Upper lobe of left lung (tissue), 6 donors: Measurements from ENCODE around the gene EVI5L. TPM values are rescaled to one million over a fixed set of nuclear protein-coding genes. Genes with fewer than 3 reads are reported as not detected.
A peak's percentile ranks its signal among the peaks of the same experiment; 100 is the strongest.
"Not testable (repeated sequence)": the region's sequence is repeated elsewhere in the genome, so short reads cannot be mapped to it uniquely, and the experiment has no call there.

Experiments
- ATAC-seq, 2 donors: fragments of 200-7000 bp; cut with Tn5 transposase; one replicate each; pipeline ENCODE4 v1.9.1; 2022; ENCODE audit warnings: mild to moderate bottlenecking in 2 of 2, moderate library complexity in 2 of 2; ENCODE audit not compliant: low FRiP score in 2 of 2
- DNase-seq, 2 donors: peaks; one replicate each; pipeline ENCODE4 v3.0.0-alpha.2; 2019 to 2020
- H3K27ac ChIP-seq, 4 donors: fragments of 200-600 bp; sonication (generic); one replicate each; pipeline ENCODE4 v1.5.1; 2016 to 2019
- H3K27me3 ChIP-seq, 4 donors: fragments of 200-600 bp; sonication (generic); one replicate each; pipeline ENCODE4 v1.5.1; 2017 to 2019
- H3K36me3 ChIP-seq, 4 donors: fragments of 200-600 bp; sonication (generic); one replicate each; pipeline ENCODE4 v1.5.1; 2016 to 2019
- H3K4me1 ChIP-seq, 4 donors: fragments of 200-600 bp; sonication (generic); one replicate each; pipeline ENCODE4 v1.5.1; 2018 to 2019
- H3K4me3 ChIP-seq, 4 donors: fragments of 200-600 bp; sonication (generic); one replicate each; pipeline ENCODE4 v1.5.1; 2017 to 2019; ENCODE audit warnings: mild to moderate bottlenecking in 2 of 4, moderate library complexity in 1 of 4
- H3K9me3 ChIP-seq, 4 donors: fragments of 200-600 bp; sonication (generic); one replicate each; pipeline ENCODE4 v1.5.1; 2018 to 2019
- CTCF ChIP-seq, 6 experiments: fragments of 450-650 bp in 4 of 6; fragments of 200-600 bp in 2 of 6; sonication (generic) in 2 of 6; IDR thresholded peaks; one replicate each; pipeline ENCODE4 v1.5.1; 2016 to 2019; ENCODE audit warnings: antibody characterized with exemption in 6 of 6
- EP300 ChIP-seq, 4 donors: sonication (generic); formaldehyde crosslinking; IDR thresholded peaks; one replicate each; pipeline ENCODE4 v1.5.1; 2017; ENCODE audit warnings: antibody characterized with exemption in 4 of 4, control low read depth in 2 of 4
- POLR2A ChIP-seq, 4 donors: fragments of 450-650 bp; IDR thresholded peaks; one replicate each; pipeline ENCODE4 v1.5.1; 2016 to 2017; ENCODE audit warnings: antibody characterized with exemption in 4 of 4, mild to moderate bottlenecking in 2 of 4
- POLR2AphosphoS5 ChIP-seq, 2 donors: sonication (generic); formaldehyde crosslinking; IDR thresholded peaks; one replicate each; pipeline ENCODE4 v1.5.1; 2017; ENCODE audit warnings: antibody characterized with exemption in 2 of 2
- WGBS, 2 donors: methylation state at CpG; one replicate each; pipeline ENCODE4 v1.1.5; 2017 to 2018; 5-methylcytosine and 5-hydroxymethylcytosine counted together
- total RNA-seq, 6 donors: library from RNA; depleted of rRNA in 4 of 6; stranded (reverse); fragments of >200 nt in 4 of 6; gene quantifications; one replicate each; pipeline versions ENCODE4 v1.1.0 to v1.2.1, GENCODE V29; 2016 to 2021
- donor health status: DM: no; HTN: no; CAD: no; lungs with moderate emphysema.
- donor health status: DM: no; HTN: yes; CAD: no; lungs with severe emphysema.

EVI5L gene
- total RNA-seq, 6 donors from 2014 or later: 12.0 to 24.1 (median 15.6) TPM

GRCh38 chr19:7887408-7888144 is 57.6 kb downstream of the EVI5L start:
- no peak for TF ChIP-seq POLR2A (IDR thresholded peaks at IDR 0.05)
- no peak for TF ChIP-seq POLR2AphosphoS5 (IDR thresholded peaks at IDR 0.05)
- TF ChIP-seq EP300 (IDR thresholded peaks at IDR 0.05): no peak
- no peak for TF ChIP-seq CTCF (IDR thresholded peaks at IDR 0.05)
- Histone ChIP-seq H3K36me3 (no peaks in the 10 kb centered on the region), H3K4me3 (peak overlapping the region in 1 of 4 donors; percentile 52), H3K27me3 (peaks cover 0 to 8% (median 4%) of the 10 kb centered on the region in 4 donors), H3K9me3 (no peaks in the 10 kb centered on the region), H3K4me1 (peaks cover 0 to 13% (median 9%) of the 10 kb centered on the region in 4 donors), H3K27ac (no peak overlapping the region)
- ATAC-seq: no peak
- no peak for DNase-seq
- 80 to 85% methylated on average over 13 to 16 of the region's 16 CpGs for WGBS, 2 donors

- H3K27ac ChIP-seq: peak within 1 kb of the TSS in 2 of 4 donors; percentile 52 to 64
- TF ChIP-seq POLR2AphosphoS5 (IDR thresholded peaks at IDR 0.05) (peak in 1 of 2 donors; percentile 36), POLR2A (IDR thresholded peaks at IDR 0.05) (peak in 2 of 4 donors; percentile 40 to 48), CTCF (IDR thresholded peaks at IDR 0.05) (peak in 1 of 6 experiments; percentile 7), EP300 (IDR thresholded peaks at IDR 0.05) (no peak)
- WGBS, 2 donors: 22 to 26% methylated on average over 13 to 17 of the region's 53 CpGs
Measured at GRCh38 chr19:7888145-7888825, 58.3 kb downstream of the EVI5L start, which contains the start of gene LRRC8E. LRRC8E (plus strand) TSS chr19:7888510; CDS start chr19:7895604, 7,094 bp downstream.

GRCh38 chr19:7888826-7889217 is 58.8 kb downstream of the EVI5L start:
- no peak for DNase-seq
- Histone ChIP-seq H3K27ac (peak overlapping the region in 2 of 4 donors; percentile 52 to 64), H3K27me3 (peaks cover 0 to 8% (median 4%) of the 10 kb centered on the region in 4 donors), H3K36me3 (no peaks in the 10 kb centered on the region), H3K4me1 (peaks cover 0 to 13% (median 9%) of the 10 kb centered on the region in 4 donors), H3K9me3 (no peaks in the 10 kb centered on the region), H3K4me3 (peak overlapping the region in 3 of 4 donors; percentile 47 to 54 (median 52))
- WGBS, 2 donors: 69 to 86% methylated on average over 3 to 8 of the region's 8 CpGs
- TF ChIP-seq POLR2A (IDR thresholded peaks at IDR 0.05): no peak
- TF ChIP-seq POLR2AphosphoS5 (IDR thresholded peaks at IDR 0.05): no peak
- no peak for TF ChIP-seq CTCF (IDR thresholded peaks at IDR 0.05)
- no peak for TF ChIP-seq EP300 (IDR thresholded peaks at IDR 0.05)
- peak in 1 of 2 donors; percentile 11 for ATAC-seq

More at GRCh38 chr19:7888145-7888825, 58.3 kb downstream of the EVI5L start, which contains the start of gene LRRC8E:
- ATAC-seq (peak; percentile 87 to 95), DNase-seq (peak; percentile 79 to 94)
- Histone ChIP-seq H3K9me3 (no peaks in the 10 kb centered on the region), H3K4me1 (peaks cover 0 to 13% (median 9%) of the 10 kb centered on the region in 4 donors), H3K4me3 (peak within 1 kb of the TSS in 3 of 4 donors; percentile 47 to 54 (median 52)), H3K27me3 (peaks cover 0 to 8% (median 4%) of the 10 kb centered on the region in 4 donors), H3K36me3 (no peaks in the 10 kb centered on the region)

- not testable (repeated sequence) for H3K36me3 ChIP-seq, H3K9me3 ChIP-seq, H3K4me3 ChIP-seq, H3K27me3 ChIP-seq, DNase-seq, H3K27ac ChIP-seq, ATAC-seq
- H3K4me1 ChIP-seq: peaks cover 0 to 13% (median 8%) of the 10 kb centered on the region in 4 donors
- WGBS, 2 donors: 79% methylated on average over 18 of the region's 18 CpGs
Measured at GRCh38 chr19:7893362-7894101, 63.5 kb downstream of the EVI5L start.
